ENCODE data around the gene PACS2. TPM values are rescaled to one million over a fixed set of nuclear protein-coding genes. Genes with fewer than 3 reads are reported as not detected.
"Not testable (repeated sequence)": the region's sequence is repeated elsewhere in the genome, so short reads cannot be mapped to it uniquely, and the experiment has no call there.

Gene PACS2
- polyA plus RNA-seq, 3 donors: 3.1 to 87.0 (median 3.7) TPM

DNA sequence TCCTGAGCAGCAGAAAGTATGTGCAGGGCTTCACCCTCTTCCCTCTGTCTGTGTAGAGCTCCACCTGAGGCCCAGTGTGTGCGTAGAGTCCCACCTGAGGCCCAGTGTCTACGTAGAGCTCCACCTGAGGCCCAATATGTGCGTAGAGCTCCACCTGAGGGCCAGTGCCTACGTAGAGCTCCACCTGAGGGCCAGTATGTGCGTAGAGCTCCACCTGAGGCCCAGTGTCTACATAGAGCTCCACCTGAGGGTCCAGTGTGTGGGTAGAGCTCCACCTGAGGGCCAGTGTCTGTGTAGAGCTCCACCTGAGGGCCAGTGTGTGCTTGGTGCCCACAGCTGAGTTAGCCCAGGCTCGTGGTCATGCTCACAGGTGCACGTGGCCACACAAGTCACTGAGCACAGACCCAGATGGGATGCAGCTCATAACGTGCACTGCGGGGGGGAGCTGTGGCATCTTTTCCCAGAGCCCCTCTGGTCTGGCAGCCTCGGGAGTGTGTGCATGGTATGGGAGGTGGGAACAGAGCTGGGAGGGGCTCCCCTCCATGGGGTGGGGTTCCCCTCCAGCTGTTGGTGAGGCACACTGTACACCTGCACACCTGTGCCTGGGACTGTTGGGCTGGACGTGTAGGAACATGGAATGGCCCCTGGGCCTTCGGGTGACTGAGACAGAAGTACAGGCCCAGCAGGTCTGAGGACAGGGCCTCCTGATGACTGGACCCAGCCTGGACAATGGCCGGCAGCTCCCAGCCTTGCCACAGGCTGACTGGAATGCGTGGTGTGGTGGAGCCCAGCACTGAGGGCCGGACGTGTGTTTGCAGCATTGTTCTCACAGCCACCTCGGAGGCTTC, 20.1 kb downstream of the PACS2 start:
- no peak overlapping the region for H3K4me3 ChIP-seq (replicated peaks in 1 of 3; ENCODE audit: low read depth in 2 of 3, low read length in 3 of 3)
- Mint-ChIP-seq H3K4me3 (no peak overlapping the region), H3K36me3 (peaks cover 10 to 11% of the 10 kb centered on the region in 2 donors), H3K4me1 (peaks cover 31% of the 10 kb centered on the region), H3K9me3 (peaks cover 0 to 7% (median 0%) of the 10 kb centered on the region in 7 donors), H3K27me3 (ENCODE audit: low read depth in 3 of 3) (peaks cover 2 to 5% (median 3%) of the 10 kb centered on the region in 3 donors), H3K27ac (no peak overlapping the region)
- no peaks in the 10 kb centered on the region for H3K36me3 ChIP-seq (replicated peaks in 1 of 2; ENCODE audit: control insufficient read depth in 1 of 2, insufficient read depth in 2 of 2, low read length in 2 of 2)
- over 99% methylated on average over 16 of the region's 17 CpGs for WGBS (ENCODE audit: insufficient coverage)
- no peaks in the 10 kb centered on the region for H3K27me3 ChIP-seq (ENCODE audit: control insufficient read depth in 2 of 2, insufficient read depth in 2 of 2, low read length in 2 of 2)
- intact Hi-C loops (cut with micrococcal nuclease): no loop called here
- TF ChIP-seq, protein P1, sequence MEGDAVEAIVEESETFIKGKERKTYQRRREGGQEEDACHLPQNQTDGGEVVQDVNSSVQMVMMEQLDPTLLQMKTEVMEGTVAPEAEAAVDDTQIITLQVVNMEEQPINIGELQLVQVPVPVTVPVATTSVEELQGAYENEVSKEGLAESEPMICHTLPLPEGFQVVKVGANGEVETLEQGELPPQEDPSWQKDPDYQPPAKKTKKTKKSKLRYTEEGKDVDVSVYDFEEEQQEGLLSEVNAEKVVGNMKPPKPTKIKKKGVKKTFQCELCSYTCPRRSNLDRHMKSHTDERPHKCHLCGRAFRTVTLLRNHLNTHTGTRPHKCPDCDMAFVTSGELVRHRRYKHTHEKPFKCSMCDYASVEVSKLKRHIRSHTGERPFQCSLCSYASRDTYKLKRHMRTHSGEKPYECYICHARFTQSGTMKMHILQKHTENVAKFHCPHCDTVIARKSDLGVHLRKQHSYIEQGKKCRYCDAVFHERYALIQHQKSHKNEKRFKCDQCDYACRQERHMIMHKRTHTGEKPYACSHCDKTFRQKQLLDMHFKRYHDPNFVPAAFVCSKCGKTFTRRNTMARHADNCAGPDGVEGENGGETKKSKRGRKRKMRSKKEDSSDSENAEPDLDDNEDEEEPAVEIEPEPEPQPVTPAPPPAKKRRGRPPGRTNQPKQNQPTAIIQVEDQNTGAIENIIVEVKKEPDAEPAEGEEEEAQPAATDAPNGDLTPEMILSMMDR (IDR thresholded peaks at IDR 0.05): no peak
- DNase-seq: no peak
- peaks cover 74% of the 10 kb centered on the region for H4K20me1 ChIP-seq (ENCODE audit: insufficient read depth, low read length)
- H3K4me1 ChIP-seq (ENCODE audit: control insufficient read depth in 1 of 2, insufficient read depth in 2 of 2, low read length in 2 of 2): peaks cover 13% of the 10 kb centered on the region in 2 donors
- H3K9me3 ChIP-seq (replicated peaks in 1 of 2; ENCODE audit: control insufficient read depth in 1 of 2, insufficient read depth in 1 of 2, low read length in 2 of 2): no peaks in the 10 kb centered on the region
- no peak overlapping the region for H2AFZ ChIP-seq (ENCODE audit: insufficient read depth, low read depth, low read length, poor library complexity, severe bottlenecking)
- no peak overlapping the region for H3K9ac ChIP-seq (ENCODE audit: insufficient read depth, low read length, poor library complexity, severe bottlenecking)
- H3K79me2 ChIP-seq (ENCODE audit: insufficient read depth, low read length): peaks cover 6% of the 10 kb centered on the region
- no peak overlapping the region for H3K27ac ChIP-seq (ENCODE audit: low read depth in 1 of 2, low read length in 2 of 2)
- H3K4me2 ChIP-seq (replicated peaks; ENCODE audit: extremely low read depth, low read length, poor library complexity, severe bottlenecking): no peak overlapping the region

DNA sequence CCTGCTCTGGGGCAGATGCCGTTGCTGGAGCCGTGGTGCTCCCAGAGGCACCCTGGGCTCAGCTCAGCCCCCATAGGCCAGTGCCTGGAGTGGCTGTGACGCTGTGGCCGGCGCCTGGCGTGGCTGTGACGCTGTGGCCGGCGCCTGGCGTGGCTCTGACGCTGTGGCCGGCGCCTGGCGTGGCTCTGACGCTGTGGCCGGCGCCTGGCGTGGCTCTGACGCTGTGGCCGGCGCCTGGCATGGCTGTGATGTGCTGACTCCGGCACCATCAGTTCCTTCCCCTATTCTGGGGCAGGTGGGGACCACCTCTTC, 20.6 kb downstream of the PACS2 start:
- H3K4me3 Mint-ChIP-seq; H3K27me3 ChIP-seq (ENCODE audit: control insufficient read depth in 2 of 2, insufficient read depth in 2 of 2, low read length in 2 of 2); DNase-seq; intact Hi-C loops (cut with micrococcal nuclease); H3K27me3 Mint-ChIP-seq (ENCODE audit: low read depth in 3 of 3); H3K27ac Mint-ChIP-seq; H3K4me3 ChIP-seq (replicated peaks in 1 of 3; ENCODE audit: low read depth in 2 of 3, low read length in 3 of 3); H3K27ac ChIP-seq (ENCODE audit: low read depth in 1 of 2, low read length in 2 of 2); H3K9me3 Mint-ChIP-seq; H3K9me3 ChIP-seq (replicated peaks in 1 of 2; ENCODE audit: control insufficient read depth in 1 of 2, insufficient read depth in 1 of 2, low read length in 2 of 2); H3K9ac ChIP-seq (ENCODE audit: insufficient read depth, low read length, poor library complexity, severe bottlenecking); H3K79me2 ChIP-seq (ENCODE audit: insufficient read depth, low read length); H3K4me2 ChIP-seq (replicated peaks; ENCODE audit: extremely low read depth, low read length, poor library complexity, severe bottlenecking); H2AFZ ChIP-seq (ENCODE audit: insufficient read depth, low read depth, low read length, poor library complexity, severe bottlenecking); H3K36me3 ChIP-seq (replicated peaks in 1 of 2; ENCODE audit: control insufficient read depth in 1 of 2, insufficient read depth in 2 of 2, low read length in 2 of 2): not testable (repeated sequence)
- 93% methylated on average over 22 of the region's 22 CpGs for WGBS (ENCODE audit: insufficient coverage)
- Mint-ChIP-seq H3K36me3 (peaks cover 10 to 11% of the 10 kb centered on the region in 2 donors), H3K4me1 (peaks cover 29% of the 10 kb centered on the region)
- Histone ChIP-seq H4K20me1 (ENCODE audit: insufficient read depth, low read length) (peaks cover 71% of the 10 kb centered on the region), H3K4me1 (ENCODE audit: control insufficient read depth in 1 of 2, insufficient read depth in 2 of 2, low read length in 2 of 2) (peaks cover 12 to 13% of the 10 kb centered on the region in 2 donors)
